ENCODE results near the gene ROBO4.

Gene ROBO4

GRCh38 chr11:124875943-124876817 lies 21.5 kb downstream of the ROBO4 start:
- peak; percentile 89 for FAIRE-seq
- DNase-seq (ENCODE audit: insufficient read length, low spot score), result peak; percentile 91

DNA sequence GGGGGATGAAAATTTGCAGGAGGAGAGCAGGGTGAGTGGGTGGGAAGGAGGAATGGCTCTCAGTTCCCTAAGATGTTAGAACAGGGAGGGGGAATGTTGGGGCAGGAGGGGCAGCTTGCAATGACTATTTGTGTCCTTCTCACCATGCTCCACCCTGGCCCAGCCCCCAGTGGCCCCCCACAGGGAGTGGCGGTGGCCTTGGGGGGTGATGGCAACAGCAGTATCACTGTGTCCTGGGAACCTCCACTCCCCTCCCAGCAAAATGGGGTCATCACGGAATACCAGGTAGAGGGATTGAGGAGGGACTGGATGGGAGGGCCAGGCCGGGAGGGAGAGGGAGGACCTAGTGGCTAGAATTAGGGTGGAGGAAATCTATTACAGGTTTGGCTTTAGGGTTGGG lies 22.3 kb downstream of the ROBO4 start:
- no peak for FAIRE-seq
- no peak for DNase-seq (ENCODE audit: insufficient read length, low spot score)

DNA sequence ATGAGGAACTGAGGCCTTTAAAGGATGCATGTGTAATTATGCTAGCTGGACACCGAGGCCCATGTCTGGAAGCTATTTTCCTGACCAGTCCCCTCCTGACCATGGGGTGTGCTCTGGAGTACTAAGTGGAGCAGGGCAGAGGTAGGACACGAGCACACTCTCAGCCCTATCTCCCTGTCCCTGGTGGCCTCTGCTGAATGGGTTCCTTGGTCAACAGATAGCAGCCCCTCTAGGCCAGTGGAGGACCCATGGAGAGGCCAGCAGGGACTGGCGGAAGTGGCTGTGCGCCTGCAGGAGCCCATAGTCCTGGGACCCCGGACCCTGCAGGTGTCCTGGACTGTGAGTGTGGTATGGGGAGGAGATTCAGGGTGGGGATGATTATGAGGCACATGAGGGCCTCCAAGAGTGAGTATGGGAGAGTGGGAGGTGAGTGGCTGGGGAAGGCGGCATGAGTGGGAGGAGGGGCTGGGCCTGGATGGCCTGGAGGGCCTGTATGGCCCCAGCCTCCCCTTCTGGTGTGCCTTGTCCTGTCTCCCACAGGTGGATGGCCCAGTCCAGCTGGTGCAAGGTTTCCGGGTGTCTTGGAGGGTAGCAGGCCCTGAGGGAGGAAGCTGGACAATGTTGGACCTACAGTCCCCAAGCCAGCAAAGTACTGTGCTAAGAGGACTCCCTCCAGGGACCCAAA lies 23.0 kb downstream of the ROBO4 start:
- FAIRE-seq (no peak), DNase-seq (ENCODE audit: insufficient read length, low spot score) (no peak)

- no peak for DNase-seq (ENCODE audit: insufficient read length, low spot score)
- FAIRE-seq, result no peak
Measured at GRCh38 chr11:124873951-124874350, 23.7 kb downstream of the ROBO4 start.

GRCh38 chr11:124872741-124873140 lies 24.9 kb downstream of the ROBO4 start:
- DNase-seq (ENCODE audit: insufficient read length, low spot score), result no peak
- FAIRE-seq, result no peak

- no peak for FAIRE-seq
Measured at GRCh38 chr11:124872280-124872679, 25.4 kb downstream of the ROBO4 start.

DNA sequence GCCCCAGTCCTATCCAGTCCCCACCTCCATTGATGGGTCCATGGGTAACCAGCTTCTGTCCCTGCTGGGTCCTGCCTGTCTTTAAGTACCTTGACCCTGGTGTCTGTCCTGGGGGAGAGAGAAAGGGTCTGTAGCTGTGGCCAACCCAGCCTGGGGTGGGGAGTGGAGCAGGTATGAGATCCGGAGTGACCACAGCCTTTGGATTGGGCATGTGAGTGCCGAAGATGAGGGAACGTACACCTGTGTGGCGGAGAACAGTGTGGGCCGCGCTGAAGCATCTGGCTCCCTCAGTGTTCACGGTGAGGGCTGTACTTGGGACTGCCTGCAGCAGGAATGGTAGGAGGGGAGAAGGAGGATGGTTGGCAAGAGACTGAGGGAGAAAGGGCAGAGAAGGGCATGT lies 27.2 kb downstream of the ROBO4 start:
- FAIRE-seq (no peak), DNase-seq (ENCODE audit: insufficient read length, low spot score) (no peak)

More at GRCh38 chr11:124872280-124872679, 25.4 kb downstream of the ROBO4 start:
- no peak for DNase-seq (ENCODE audit: insufficient read length, low spot score)

GRCh38 chr11:124869856-124870387 lies 27.7 kb downstream of the ROBO4 start:
- DNase-seq (ENCODE audit: insufficient read length, low spot score), result no peak
- FAIRE-seq, result no peak

GRCh38 chr11:124869331-124869730 lies 28.3 kb downstream of the ROBO4 start:
- FAIRE-seq (no peak), DNase-seq (ENCODE audit: insufficient read length, low spot score) (no peak)

DNA sequence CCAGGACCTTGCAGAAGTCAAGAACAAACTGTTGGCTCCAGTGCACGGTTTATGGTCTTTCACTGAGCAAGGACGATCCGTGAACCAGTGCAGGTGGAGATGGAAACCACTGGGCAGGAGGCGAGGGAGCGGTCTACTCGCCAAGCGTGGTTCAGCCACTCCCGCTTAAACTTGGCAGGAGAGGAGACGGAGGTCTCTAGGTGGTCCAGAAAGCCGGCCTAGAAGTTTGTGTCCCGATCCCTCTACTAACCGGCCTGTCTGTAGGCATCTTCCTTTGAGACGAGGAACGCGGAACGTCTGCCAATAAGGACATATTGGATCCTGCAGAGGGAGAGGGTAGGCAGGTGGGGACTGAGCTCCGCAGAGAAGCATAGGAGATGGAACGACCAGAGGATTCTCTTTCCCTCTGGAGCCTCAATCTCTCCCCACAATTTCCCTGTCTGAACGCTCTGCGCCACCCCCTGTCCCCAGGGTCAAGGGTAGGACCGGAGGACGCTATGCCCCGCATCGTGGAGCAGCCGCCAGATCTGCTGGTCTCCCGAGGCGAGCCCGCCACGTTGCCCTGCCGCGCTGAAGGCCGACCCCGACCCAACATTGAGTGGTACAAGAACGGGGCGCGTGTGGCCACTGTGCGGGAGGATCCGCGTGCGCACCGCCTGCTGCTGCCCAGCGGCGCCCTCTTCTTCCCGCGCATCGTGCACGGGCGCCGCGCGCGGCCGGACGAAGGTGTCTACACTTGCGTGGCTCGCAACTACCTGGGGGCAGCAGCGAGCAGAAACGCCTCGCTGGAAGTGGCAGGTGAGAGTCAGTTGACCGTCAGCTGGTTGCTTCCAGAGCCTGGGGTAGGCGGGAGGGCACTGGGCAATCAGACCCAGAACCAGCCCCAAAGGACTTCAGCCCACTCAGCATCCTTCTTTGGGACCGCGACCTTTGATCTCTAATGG lies 29.1 kb downstream of the ROBO4 start:
- FAIRE-seq (no peak), DNase-seq (ENCODE audit: insufficient read length, low spot score) (no peak)

- DNase-seq (ENCODE audit: insufficient read length, low spot score), result peak; percentile 47
- FAIRE-seq, result no peak
Measured at GRCh38 chr11:124867700-124868099, 30.0 kb downstream of the ROBO4 start.

DNA sequence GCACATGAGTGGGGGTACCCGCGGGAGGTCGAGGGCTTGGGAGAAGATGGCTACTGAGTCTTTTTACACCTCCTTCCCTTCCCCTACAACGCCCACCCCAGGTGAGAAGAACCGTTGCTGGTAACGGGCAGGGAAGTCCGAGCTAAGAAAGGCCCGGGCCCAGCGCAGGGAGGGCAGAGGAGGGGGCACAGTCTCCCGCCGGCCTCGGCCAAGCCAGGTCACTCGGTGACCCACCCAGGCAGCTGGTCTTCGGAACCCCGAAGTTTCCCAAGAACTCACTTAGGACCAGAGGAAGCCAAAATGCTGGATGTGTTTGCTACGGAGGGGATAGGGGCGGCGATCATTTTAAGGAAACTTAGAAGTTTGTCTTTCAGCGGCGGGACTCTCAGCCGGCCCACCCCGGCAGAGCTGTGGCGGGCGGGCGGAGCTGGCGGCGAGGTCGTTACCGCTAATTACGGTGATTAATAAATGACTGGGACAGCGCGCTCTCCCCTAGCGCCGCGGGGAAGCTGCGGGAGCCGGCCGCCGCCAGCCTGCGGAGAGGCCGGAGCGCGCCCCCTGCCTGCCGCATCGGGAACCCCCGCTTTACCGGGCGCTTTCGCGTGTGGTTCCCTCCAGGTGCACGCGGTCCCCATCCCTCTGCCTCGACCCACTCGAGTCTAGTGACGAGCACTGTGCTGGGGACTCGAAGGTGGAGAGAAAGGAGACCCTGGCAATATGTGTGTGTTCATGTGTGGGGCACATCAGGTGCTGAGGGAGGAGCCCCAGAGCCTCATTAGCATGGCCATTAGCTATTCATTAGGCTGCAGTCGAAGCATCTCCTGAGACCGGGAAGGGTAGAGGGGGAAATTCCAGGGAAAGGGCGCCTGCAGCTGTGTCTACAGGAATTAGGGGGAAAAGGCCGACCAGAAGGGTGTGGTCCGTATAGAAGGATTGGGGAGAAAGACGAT lies 31.5 kb downstream of the ROBO4 start:
- no peak for FAIRE-seq
- DNase-seq (ENCODE audit: insufficient read length, low spot score), result peak; percentile 58

- DNase-seq (ENCODE audit: insufficient read length, low spot score) (no peak), FAIRE-seq (no peak)
Measured at GRCh38 chr11:124865181-124865901, 32.3 kb downstream of the ROBO4 start, which contains the start of gene ROBO3. TSS of gene ROBO3 (plus strand) at chr11:124865432. CDS start at chr11:124865578, 146 bp downstream.

GRCh38 chr11:124864892-124865180 lies 32.8 kb downstream of the ROBO4 start:
- DNase-seq (ENCODE audit: insufficient read length, low spot score), result no peak
- no peak for FAIRE-seq

DNA sequence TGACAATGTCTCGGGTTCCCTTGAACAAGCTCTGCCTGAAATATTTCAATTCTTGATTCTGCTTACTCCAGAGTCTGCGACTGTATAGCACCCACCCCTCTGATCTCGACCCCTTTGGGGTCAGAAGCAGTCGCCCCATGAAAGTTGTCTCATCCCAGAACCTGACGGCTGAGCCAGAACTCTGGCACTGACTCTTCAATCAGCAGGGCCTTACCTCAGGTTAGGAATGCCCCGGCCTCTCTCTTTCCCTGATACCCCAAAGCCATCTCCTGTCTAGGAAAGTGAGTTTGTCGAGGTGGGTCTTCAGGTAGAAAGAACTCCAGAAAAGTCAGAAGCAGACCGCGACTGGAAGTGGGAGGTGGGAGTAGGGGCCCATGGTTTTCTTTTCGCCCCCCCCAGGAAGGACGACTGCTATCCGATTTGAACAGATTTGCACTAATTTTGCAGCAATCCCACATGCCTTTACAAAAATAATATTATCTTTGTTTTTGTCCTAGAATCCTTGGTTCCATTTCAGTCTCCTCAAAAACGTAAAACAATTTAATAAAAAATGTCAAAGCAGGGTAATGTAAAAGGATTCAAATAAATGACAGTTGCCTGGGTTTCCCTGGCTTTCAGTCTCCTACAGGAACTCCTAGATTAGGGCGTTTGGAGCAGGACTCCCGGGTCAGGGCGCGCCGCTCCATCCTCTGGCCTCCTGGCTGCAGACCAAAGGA lies 33.3 kb downstream of the ROBO4 start:
- FAIRE-seq, result no peak
- no peak for DNase-seq (ENCODE audit: insufficient read length, low spot score)

DNA sequence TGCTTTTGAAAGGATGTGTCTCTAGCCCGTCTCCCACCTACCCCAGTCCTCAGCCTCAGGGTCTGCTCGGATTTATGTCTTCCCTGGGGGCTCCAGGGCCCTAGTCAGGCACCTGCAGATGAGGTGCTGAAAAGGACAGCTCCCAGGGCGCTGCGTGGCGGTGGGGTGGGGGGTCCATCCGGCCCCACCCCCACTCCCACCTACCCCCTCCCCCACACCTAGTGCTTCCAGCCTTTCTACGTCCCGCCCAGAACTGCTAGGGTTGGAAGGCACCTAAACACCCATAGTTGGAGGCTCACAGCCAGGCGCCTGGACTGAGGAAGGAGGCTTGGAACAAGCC lies 33.9 kb downstream of the ROBO4 start:
- FAIRE-seq (no peak), DNase-seq (ENCODE audit: insufficient read length, low spot score) (no peak)

GRCh38 chr11:124863137-124863825 lies 34.4 kb downstream of the ROBO4 start:
- no peak for DNase-seq (ENCODE audit: insufficient read length, low spot score)
- no peak for FAIRE-seq

DNA sequence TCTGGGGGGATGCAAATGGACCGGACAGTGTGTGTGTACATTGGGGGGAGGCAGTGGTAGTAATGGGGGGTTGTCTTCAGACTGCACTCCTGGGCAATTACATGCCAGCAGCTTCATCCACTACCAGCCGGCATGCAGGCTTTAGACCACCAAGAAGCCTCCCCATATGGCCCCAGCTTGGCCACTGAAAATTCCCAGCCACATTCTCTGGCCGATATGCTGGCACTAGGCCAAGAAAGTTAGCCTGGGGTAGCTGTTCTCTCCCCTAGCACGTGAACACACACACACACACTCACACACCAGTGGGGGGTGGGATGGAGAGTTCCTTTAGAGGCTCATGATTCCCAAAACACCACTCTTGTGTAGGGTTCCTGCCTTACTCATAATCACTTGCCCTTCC lies 36.0 kb downstream of the ROBO4 start:
- DNase-seq (ENCODE audit: insufficient read length, low spot score) (no peak), FAIRE-seq (no peak)
